HG02763 (cell line): ENCODE measurements around the gene AP3S2.
"Not testable (repeated sequence)": the region's sequence is repeated elsewhere in the genome, so short reads cannot be mapped to it uniquely, and the experiment has no call there.

Source experiments
- ATAC-seq: cut with Tn5 transposase; IDR thresholded peaks from one replicate; pipeline ENCODE4 v1.9.1; 2021; ENCODE audit warnings: mild to moderate bottlenecking, moderate library complexity; ENCODE audit not compliant: unreplicated experiment

Gene AP3S2

DNA sequence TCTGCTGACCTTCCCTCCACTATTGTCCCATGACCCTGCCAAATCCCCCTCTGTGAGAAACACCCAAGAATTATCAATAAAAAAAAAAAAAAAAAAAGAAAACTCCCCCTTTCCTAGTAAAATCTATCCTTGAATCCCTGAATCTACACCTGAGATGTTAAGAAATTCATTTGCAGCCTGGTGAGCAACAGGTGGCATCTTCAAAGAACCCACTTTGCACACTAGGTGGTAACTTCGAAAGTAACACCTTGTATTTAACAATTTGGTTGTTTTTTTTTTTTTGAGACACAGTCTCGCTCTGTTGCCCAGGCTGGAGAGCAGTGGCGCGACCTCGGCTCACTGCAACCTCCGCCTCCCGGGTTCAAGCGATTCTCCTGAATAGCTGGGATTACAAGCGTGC is 24.3 kb downstream of the AP3S2 start:
- not testable (repeated sequence) for ATAC-seq

DNA sequence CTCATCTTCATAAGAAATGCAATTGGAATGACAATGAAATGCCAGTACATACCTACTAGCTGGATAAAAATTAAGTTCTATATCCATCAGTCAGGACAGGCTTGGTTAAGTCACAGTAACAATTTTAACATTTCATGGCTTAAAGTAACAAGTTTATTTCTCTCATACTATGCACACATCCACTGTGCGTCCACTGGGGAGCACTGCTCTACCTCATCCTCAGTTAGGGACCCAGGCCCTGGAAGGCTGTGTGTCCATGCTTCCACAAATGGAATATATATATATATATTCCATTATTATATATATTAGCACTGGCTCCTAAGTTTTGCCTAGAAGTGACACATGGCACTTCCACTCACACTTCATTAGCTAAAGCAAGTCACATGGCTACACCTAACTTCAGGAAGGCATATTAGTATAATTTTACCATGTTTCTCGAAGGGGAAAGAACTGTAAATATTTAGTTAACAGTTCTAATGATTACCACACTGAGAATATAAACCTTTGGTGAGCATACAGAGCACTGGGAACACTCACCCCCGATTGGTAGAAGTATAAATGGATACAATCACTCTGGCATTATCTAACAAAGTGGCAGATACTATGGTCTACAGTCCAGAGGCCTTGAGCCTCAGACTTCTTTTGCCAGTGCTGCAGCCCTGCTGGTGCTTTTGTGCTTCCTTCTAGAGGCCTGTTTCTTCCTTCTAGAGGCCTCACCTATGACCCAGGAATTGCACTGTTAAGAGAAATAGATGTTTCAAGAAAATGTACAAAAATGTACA is 28.6 kb downstream of the AP3S2 start:
- ATAC-seq = no peak

GRCh38 chr15:89863918-89864317 is 29.9 kb downstream of the AP3S2 start:
- no peak for ATAC-seq

DNA sequence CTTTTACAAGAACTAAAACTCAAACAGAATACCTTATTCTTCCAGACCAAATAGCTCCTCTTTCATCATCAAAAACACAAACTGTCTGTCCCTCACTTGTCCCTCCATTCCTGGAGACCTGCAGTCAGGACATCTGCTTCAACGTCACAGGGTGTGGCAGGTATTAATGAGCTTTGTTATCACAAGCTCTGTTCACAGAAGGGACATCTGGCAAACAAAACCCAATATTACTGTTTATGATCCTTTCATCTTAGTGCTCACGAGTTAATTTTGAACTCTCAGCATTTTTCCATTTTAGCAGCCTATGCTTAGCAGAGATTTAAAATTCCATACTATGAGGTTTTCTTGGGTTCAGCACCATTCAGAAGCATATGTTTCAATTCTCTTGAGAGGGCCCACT is 32.9 kb downstream of the AP3S2 start:
- no peak for ATAC-seq

DNA sequence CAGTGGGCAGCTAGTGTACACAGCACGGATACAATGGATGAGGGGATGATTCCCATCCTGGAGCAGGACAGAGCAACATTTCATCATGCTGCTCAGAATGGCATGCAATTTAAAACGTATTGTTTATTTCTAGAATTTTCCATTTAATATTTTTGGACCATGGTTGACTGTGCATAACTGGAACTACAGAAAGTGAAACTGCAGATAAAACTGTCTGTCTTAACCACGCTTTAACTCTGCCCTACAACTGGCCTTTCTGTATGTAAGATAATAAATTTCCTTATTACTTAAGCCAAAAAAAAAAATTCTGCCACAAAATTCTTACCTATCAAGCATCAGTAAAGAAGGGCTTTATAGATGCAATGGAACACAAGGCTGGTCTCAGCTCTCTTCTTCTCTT is 33.4 kb downstream of the AP3S2 start:
- ATAC-seq = no peak

DNA sequence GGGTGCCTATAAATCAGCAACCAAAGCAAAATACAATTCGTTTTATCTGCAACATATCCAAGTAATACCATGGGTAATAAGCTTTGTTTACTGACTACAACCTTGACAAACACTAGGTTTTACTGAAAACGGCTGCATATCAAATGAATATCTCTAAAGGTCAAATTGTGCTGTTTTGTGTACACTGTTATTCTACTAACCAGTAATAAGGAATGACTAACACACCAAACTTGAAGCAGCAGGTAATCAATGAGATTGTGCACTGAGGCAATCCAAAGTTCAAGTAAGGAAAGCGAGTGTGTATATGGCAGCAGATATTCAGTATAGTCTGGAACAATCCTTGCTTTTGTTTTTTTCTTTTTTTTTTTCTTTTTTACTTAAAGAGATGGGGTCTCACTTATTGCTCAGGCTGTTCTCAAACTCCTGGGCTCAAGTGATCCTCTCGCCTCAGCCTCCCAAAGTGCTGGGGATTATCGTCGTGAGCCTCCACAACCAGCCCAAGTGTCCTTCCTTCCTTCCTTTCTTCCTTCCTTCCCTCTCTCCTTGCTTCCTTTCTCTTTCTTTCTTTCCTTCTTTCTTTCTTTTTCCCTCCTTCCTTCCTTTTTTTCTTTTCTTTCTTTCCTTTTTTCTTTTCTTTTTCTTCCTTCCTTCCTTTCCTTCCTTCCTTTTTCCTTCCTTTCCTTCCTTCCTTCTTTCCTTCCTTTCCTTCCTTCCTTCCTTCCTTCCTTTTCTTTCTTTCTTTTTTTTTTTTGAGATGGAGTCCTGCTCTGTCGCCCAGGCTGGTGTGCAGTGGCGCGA is 34.9 kb downstream of the AP3S2 start:
- ATAC-seq = no peak

DNA sequence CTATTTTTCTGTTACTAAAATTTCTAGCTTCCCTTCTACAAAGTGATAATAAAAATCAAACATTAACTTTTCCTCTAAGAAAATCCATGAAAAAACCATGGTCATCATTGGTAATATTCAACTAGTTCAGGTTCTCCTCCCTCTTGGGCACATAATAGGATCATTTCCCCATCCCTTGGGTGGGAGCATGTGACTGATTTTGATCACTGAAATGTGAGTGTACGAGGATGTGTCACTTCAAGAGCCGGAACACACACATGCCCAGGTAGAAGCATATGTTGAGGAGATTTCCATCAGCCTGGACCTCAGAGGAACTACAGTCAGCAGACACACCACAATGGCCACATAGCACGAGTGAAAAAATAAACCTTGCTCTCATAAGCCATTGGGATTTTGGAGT is 36.1 kb downstream of the AP3S2 start:
- no peak for ATAC-seq

- ATAC-seq = no peak
Measured at GRCh38 chr15:89855948-89856347, 37.8 kb downstream of the AP3S2 start.

GRCh38 chr15:89854863-89855262 is 38.9 kb downstream of the AP3S2 start:
- not testable (repeated sequence) for ATAC-seq

DNA sequence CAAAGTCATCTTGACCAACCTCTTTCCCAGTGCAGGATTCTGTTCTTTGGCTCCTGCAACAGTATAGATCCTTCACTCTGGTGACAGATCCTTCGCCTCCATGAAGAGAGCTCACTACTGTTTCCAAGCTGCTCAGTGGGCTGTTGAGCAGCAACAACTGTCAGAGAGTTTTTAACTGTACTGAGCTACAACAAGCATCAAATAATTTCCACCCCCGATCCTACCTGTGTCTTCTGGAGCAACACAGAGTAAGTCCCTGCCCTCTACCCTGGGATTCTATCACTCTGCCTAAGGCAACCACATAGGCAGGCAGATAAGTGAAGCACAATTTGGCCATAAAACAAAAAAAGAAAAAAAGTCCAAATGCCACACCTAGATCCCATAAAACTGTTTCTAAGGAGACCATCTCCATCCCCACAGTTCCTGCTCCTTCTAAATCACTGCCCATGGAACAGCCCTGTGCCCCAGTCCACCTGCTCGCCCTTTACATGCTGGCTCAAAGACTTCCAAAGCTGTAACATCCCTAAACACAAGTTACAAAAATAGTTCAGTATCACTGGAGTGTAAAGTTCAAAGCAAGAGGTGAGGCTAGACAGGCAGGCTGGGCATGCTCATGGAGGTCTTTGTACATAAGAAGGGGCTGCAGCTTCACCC is 41.3 kb downstream of the AP3S2 start:
- ATAC-seq = no peak

DNA sequence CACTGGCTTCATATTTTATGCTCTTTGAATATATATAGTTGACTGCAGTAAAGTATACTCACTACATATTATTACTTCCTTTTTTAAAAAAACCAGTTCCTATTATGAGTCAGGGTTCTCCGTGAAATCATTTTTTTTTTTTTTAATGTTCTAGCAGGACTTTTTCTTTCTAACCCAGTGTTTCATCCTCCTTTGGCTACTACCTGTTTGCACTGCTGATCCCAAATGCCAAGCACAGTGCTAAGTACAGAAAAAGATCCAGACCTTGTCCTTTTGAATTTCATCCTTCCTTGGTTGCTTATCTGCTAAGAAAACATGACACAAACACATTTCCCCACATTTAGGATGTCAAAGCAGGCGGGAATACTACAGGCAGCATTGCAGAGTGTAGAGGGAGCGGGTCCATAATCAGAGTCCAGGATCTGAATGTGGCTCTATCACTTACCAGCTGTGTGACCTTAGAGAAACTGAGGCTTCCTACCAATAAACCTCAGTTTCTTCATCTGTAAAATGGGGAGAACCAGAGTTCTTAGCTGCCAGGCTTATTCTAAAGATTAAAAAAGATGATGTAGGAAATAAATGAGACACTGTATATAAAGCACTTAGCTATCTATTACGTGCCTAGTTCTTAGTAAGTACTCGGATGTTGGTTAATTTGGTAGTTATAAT is 42.0 kb downstream of the AP3S2 start:
- no peak for ATAC-seq

DNA sequence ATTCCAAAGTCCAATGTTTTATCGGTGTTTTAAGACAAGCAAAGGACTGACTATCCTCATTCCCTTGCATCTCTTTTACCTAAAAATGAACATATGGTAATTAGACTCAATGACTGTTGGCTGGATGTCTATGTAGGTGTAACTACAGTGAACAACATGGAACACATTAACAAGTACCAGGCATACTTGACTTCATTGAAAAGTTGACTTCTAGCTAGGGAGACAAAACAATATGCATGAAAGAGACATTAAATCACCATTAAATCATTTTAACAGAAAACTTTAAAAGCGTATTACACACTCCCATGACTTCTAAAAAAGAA is 44.9 kb downstream of the AP3S2 start:
- ATAC-seq = no peak

DNA sequence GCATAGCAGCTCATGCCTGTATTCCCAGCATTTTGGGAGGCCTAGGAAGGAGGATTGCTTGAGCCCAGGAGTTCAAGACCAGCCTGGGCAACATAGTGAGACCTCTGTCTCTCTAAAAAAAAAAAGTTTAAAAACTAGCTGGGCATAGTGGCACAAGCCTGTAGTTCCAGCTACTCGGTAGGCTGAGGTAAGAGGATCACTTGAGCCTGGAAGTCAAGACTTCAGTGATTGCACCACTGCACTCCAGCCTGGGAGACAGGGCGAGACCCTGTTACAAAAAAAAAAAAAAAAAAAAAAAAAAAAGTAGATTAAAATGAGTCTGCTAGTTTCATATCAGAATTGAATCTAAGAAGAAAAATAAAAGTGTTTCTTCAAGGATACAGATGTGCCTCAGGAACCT is 46.7 kb downstream of the AP3S2 start:
- no peak for ATAC-seq

DNA sequence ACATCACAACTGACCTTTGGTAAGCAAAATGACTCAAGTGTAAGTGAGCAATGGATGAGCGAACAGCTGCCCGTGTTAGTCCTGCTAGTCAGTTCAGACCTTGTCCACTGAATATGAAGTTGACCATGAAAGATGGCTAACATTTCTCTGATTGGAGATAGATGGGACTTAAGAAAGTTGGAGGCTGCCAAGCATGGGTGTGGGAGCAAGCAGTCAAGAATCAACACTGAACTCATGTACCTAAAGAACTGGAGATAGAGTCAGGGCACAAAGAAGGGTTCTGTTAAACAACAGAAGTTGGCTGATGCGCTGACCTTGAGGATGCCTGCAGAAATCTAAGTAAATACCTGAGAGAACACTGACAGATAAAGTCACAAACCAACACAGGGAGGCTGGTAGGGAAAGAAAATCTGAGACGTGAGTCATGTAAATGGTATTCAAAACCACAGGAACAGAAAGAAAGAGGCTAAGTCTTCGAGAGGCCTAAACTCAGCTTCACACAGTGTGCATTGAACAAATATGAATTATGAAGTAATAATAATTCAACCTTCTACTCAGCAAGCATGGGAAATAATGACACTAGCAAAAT is 48.4 kb downstream of the AP3S2 start:
- ATAC-seq = no peak

- no peak for ATAC-seq
Measured at GRCh38 chr15:89841962-89842361, 51.8 kb downstream of the AP3S2 start.

DNA sequence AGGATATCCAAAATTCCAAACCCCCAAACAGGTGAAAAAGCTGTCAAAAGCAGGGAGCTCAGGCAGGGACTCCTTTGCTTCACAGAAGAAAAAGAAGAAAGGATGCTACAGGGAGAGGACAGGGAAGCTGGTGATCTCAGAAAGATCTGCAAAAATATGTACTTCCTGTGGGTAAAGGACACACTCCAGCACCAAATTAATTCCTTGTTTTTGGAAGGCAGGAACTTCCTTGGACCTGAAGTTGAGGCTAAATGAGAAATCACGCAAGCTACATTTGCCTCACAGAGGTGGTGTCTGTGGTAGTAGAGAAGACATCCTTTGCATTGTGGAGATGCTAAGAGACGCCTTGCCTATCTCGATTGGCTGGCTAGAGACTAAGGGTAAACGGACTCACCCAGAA is 52.5 kb downstream of the AP3S2 start:
- no peak for ATAC-seq

GRCh38 chr15:89839167-89839810 is 54.5 kb downstream of the AP3S2 start:
- no peak for ATAC-seq

DNA sequence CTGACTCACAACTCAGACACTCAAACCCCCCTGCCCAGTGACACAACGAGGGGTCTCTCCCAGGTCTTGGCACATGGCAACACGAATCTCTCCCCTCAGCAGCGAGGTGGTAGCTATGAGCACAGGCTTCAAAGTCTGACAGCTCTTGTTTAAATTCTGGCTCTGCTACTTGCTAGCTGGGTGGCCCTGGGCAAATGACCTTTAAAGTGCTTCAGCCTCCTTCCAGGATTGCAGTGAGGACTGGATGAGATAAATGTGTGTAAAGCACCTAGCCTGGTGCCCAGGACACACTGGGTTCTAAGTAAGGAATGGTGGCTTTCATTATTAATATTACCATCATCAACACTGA is 56.0 kb downstream of the AP3S2 start:
- no peak for ATAC-seq

DNA sequence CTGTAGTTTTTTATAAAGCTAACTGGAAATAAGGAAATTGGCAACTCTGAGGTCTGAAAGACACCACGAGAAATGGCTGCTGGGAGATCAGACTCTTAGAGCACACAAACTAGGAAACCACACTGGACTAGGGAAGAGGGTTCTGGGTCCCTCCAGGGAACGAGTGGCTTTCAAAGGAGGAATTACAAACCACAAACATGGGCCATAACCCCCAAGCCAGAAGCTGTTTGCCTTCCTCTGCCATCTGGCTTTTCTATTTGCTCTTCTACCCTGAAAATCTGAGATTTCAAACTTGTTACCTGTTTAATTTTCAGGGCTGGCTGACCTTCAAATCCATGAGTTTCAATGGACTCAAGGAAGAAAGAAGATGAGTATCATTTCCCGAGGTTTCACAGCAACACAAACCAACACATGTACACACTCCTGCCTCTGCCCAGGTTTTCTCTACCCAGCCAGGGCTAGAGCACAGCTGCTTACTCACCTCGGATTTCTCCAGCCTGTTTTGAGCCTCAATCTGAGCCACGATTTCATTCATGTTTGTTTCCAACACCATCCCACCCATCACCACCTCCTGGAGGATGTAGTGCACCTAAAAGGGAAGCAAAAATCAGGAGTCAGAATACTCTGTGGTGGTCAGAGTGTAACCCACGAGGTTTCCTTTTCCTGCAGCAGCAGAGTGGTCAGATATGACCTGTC is 56.5 kb downstream of the AP3S2 start:
- ATAC-seq = no peak
